HG03469 (cell line): ENCODE measurements around the gene CLSTN2.

Experiments used
- ATAC-seq: cut with Tn5 transposase; IDR thresholded peaks from one replicate; pipeline ENCODE4 v1.9.1; 2021; ENCODE audit warnings: mild to moderate bottlenecking, moderate library complexity, moderate number of reproducible peaks; ENCODE audit not compliant: unreplicated experiment

The CLSTN2 gene

DNA sequence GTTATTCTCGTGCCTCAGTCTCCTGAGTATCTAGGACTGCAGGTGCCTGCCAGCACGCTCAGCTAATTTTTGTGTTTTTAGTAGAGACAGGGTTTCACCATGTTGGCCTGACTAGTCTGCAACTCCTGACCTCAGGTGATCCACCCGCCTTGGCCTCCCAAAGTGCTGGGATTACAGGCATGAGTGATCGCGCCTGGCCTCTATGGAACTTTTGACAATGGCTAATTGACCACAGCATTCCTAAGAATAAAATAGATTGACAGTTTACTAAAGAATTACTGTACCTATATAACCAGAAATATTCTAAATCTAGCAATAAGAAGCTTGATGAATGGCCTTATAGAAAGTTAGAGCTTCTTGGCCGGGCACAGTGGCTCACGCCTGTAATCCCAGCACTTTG, 691.9 kb downstream of the CLSTN2 start:
- ATAC-seq: no peak
